ENCODE results near the gene TBC1D10B. TPM values are rescaled to one million over a fixed set of nuclear protein-coding genes. Genes with fewer than 3 reads are reported as not detected.

The TBC1D10B gene
- total and polyA plus RNA-seq, 9 of the 15 experiments (the other 6 are each of a cell fraction or from before 2014, with no cell fraction given): 2.2 to 55.4 (median 17.5) TPM

GRCh38 chr16:30379158-30379783 is 9.0 kb upstream of the TBC1D10B start:
- H3K9me1 ChIP-seq (ENCODE audit: control insufficient read depth, insufficient read depth, low read length): no peaks in the 10 kb centered on the region
- intact Hi-C loops (cut with micrococcal nuclease) (loop anchor here (10.0 kb wide), 1 partner anchor 314 kb away; the partner anchor contains the start of gene ALDOA), in situ Hi-C loops (cut with MboI) (no loop called here)
- H3K9me3 ChIP-seq (replicated peaks; ENCODE audit: control insufficient read depth, insufficient read depth, low read depth, low read length): no peaks in the 10 kb centered on the region
- H3K27me3 ChIP-seq (ENCODE audit: control insufficient read depth in 2 of 2, insufficient read depth in 2 of 2, low read length in 2 of 2): no peaks in the 10 kb centered on the region
- H3K4me3 ChIP-seq: peak overlapping the region; percentile 55
- peak overlapping the region; percentile 66 to 95 for H3K9ac ChIP-seq (ENCODE audit: insufficient read depth in 1 of 2, low read depth in 2 of 2, low read length in 2 of 2)
- TF ChIP-seq SMARCE1 (IDR thresholded peaks at IDR 0.05) (no peak), HNRNPH1 (optimal IDR thresholded peaks at IDR 0.05; ENCODE audit: low read depth, low read length) (no peak), NBN (IDR thresholded peaks at IDR 0.05; ENCODE audit: low read depth) (no peak), RCOR1 (IDR thresholded peaks at IDR 0.05; ENCODE audit: borderline replicate concordance in 1 of 2, low read depth in 2 of 2, low read length in 2 of 2) (no peak), MYC (IDR thresholded peaks at IDR 0.05; ENCODE audit: low read depth, low read length) (no peak), MYC (CRISPR knock-in tag; IDR thresholded peaks at IDR 0.05; ENCODE audit: borderline replicate concordance, low read depth) (0 out of 2 replicates have a peak, but pooled peaks have one; percentile 38), ELK3 (CRISPR knock-in tag; IDR thresholded peaks at IDR 0.05) (no peak), SPI1 (IDR thresholded peaks at IDR 0.05; ENCODE audit: borderline replicate concordance, low read depth, low read length) (0 out of 2 replicates have a peak, but pooled peaks have one; percentile 30), KDM5B (IDR thresholded peaks at IDR 0.05; ENCODE audit: insufficient replicate concordance, low read depth, low read length) (peak; percentile 9), MCM5 (IDR thresholded peaks at IDR 0.05; ENCODE audit: low read depth) (no peak), ZNF431 (CRISPR knock-in tag; IDR thresholded peaks at IDR 0.05) (0 out of 2 replicates have a peak, but pooled peaks have one; percentile 9), ZC3H4 (CRISPR knock-in tag; IDR thresholded peaks at IDR 0.05; ENCODE audit: borderline replicate concordance) (0 out of 2 replicates have a peak, but pooled peaks have one; percentile 39), FOXA3 (CRISPR knock-in tag; conservative IDR thresholded peaks at IDR 0.05 in 1 of 2, IDR thresholded peaks at IDR 0.05 in 1 of 2) (0 out of 4 replicates have a peak, but pooled peaks of 1 of the 2 experiments have one; percentile 11), ZNF740 (CRISPR knock-in tag; IDR thresholded peaks at IDR 0.05) (peak; percentile 84), ZNF740 (tag; IDR thresholded peaks at IDR 0.05) (no peak), CREM (IDR thresholded peaks at IDR 0.05; ENCODE audit: low read depth) (0 out of 2 replicates have a peak, but pooled peaks have one; percentile 1), MBD2 (IDR thresholded peaks at IDR 0.05; ENCODE audit: borderline replicate concordance, low read depth) (peak; percentile 33; the same call in 1 of the 2 replicates), ERF (CRISPR knock-in tag; IDR thresholded peaks at IDR 0.05) (0 out of 2 replicates have a peak, but pooled peaks have one; percentile 72), ZNF239 (CRISPR knock-in tag; IDR thresholded peaks at IDR 0.05) (no peak)
- CTCF ChIA-PET (ENCODE audit: low intra/inter-chr PET ratio): no interaction called here
- H3K27ac ChIP-seq (ENCODE audit: extremely low read depth, low read depth, low read length): peak overlapping the region; percentile 83
- ATAC-seq (no peak), FAIRE-seq (no peak), DNase-seq (ENCODE audit: extremely low read depth in 1 of 4, low spot score in 3 of 4) (peak in 1 of 4 experiments; percentile 11)
- peaks cover 46 to 62% of the 10 kb centered on the region in 2 experiments for H3K4me1 ChIP-seq (replicated peaks in 1 of 2; ENCODE audit: control insufficient read depth in 2 of 2, insufficient read depth in 2 of 2, low read length in 2 of 2)
- H4K20me1 ChIP-seq (replicated peaks; ENCODE audit: control insufficient read depth, insufficient read depth, low read length): no peaks in the 10 kb centered on the region
- TSS peak; percentile 67 for BruUV-seq (replicated peaks)
- WGBS (ENCODE audit: insufficient coverage, low coverage, missing lambda C conversion rate): 30% methylated on average over 18 of the region's 27 CpGs
- peak overlapping the region; percentile 83 for H3K4me2 ChIP-seq (ENCODE audit: insufficient read depth, low read length)
- H3K36me3 ChIP-seq (ENCODE audit: control insufficient read depth, insufficient read depth, low read length): peaks cover 7% of the 10 kb centered on the region; the same call in 1 of the 3 replicates
- H3K79me2 ChIP-seq (ENCODE audit: control insufficient read depth, insufficient read depth, low read length): peaks cover 16% of the 10 kb centered on the region
- peak overlapping the region; percentile 71 for H2AFZ ChIP-seq (ENCODE audit: low read depth, low read length)
- POLR2A ChIA-PET: interaction anchor here (1.6 kb wide), 1 partner anchor 14 kb away, joined by 5 read pairs; no protein-coding TSS in a partner anchor

Measured in K562 (cell line).